ENCODE measurements around the gene SYNDIG1. TPM values are rescaled to one million over a fixed set of nuclear protein-coding genes. Genes with fewer than 3 reads are reported as not detected.

SYNDIG1 gene
- total RNA-seq, 1 experiment from 2014 or later = not detected

DNA sequence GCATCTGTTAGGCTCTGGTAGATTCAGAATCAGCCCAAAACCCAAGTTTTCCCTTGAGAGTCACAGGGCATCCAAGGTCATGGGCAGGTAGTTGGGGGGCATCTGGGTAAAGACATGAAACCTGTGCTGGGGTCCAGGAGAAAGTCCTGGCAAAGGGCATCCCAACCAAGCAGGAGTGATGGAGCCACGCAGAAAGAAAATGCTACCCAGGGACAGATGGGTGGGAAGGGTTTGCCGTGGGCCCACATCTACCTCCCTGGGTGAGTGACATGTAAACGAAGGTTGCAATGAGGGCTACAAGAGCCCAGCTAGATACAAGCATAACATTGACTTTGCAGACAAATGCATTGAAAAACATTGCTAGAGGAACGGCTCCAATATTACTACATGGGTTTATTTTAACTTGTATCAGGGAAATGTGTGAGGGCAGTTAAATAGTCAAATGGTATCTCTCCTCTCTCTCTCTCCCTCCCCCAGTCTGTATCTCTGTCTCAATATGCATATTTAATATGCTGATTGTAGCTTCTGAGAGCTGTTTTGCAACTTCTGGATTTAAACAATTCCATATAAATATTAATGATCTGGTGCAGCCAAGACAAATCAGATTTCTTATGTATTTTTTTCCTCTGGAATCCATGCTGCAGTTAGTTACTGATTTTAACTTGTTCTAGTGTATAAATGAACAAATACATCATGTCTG, 135.7 kb downstream of the SYNDIG1 start:
- DNase-seq (ENCODE audit: low read depth, low spot score) (no peak), ATAC-seq (no peak)
- intact Hi-C loops (cut with micrococcal nuclease; ENCODE audit: unreplicated experiment) = no loop called here
- Histone ChIP-seq H3K36me3 (ENCODE audit: control insufficient read depth, insufficient read depth, low read length) (no peaks in the 10 kb centered on the region), H3K27ac (ENCODE audit: low read length) (no peak overlapping the region), H3K27me3 (ENCODE audit: control insufficient read depth, insufficient read depth, low read length) (no peaks in the 10 kb centered on the region), H3K4me3 (ENCODE audit: low read depth in 2 of 2, low read length in 2 of 2) (no peak overlapping the region), H3K4me1 (ENCODE audit: control insufficient read depth, insufficient read depth, low read length) (no peaks in the 10 kb centered on the region), H3K9me3 (ENCODE audit: control insufficient read depth, insufficient read depth, low read depth, low read length) (no peaks in the 10 kb centered on the region)
- in situ Hi-C loops (cut with HindIII; ENCODE audit: low pct_unique_long_range_greater_than_20kb, low sequenced_read_pairs) = no loop called here
- BruUV-seq (replicated peaks) = no TSS peak
- CTCF ChIA-PET = no interaction called here
- POLR2A ChIA-PET = no interaction called here
- TF ChIP-seq, protein P1, sequence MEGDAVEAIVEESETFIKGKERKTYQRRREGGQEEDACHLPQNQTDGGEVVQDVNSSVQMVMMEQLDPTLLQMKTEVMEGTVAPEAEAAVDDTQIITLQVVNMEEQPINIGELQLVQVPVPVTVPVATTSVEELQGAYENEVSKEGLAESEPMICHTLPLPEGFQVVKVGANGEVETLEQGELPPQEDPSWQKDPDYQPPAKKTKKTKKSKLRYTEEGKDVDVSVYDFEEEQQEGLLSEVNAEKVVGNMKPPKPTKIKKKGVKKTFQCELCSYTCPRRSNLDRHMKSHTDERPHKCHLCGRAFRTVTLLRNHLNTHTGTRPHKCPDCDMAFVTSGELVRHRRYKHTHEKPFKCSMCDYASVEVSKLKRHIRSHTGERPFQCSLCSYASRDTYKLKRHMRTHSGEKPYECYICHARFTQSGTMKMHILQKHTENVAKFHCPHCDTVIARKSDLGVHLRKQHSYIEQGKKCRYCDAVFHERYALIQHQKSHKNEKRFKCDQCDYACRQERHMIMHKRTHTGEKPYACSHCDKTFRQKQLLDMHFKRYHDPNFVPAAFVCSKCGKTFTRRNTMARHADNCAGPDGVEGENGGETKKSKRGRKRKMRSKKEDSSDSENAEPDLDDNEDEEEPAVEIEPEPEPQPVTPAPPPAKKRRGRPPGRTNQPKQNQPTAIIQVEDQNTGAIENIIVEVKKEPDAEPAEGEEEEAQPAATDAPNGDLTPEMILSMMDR (IDR thresholded peaks at IDR 0.05) = no peak
- TF ChIP-seq, protein P2, sequence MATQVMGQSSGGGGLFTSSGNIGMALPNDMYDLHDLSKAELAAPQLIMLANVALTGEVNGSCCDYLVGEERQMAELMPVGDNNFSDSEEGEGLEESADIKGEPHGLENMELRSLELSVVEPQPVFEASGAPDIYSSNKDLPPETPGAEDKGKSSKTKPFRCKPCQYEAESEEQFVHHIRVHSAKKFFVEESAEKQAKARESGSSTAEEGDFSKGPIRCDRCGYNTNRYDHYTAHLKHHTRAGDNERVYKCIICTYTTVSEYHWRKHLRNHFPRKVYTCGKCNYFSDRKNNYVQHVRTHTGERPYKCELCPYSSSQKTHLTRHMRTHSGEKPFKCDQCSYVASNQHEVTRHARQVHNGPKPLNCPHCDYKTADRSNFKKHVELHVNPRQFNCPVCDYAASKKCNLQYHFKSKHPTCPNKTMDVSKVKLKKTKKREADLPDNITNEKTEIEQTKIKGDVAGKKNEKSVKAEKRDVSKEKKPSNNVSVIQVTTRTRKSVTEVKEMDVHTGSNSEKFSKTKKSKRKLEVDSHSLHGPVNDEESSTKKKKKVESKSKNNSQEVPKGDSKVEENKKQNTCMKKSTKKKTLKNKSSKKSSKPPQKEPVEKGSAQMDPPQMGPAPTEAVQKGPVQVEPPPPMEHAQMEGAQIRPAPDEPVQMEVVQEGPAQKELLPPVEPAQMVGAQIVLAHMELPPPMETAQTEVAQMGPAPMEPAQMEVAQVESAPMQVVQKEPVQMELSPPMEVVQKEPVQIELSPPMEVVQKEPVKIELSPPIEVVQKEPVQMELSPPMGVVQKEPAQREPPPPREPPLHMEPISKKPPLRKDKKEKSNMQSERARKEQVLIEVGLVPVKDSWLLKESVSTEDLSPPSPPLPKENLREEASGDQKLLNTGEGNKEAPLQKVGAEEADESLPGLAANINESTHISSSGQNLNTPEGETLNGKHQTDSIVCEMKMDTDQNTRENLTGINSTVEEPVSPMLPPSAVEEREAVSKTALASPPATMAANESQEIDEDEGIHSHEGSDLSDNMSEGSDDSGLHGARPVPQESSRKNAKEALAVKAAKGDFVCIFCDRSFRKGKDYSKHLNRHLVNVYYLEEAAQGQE (IDR thresholded peaks at IDR 0.05; ENCODE audit: insufficient read depth in 1 of 2, low read depth in 2 of 2, low read length in 1 of 2) = no peak
- no peak for TF ChIP-seq TCF7L2 (IDR thresholded peaks at IDR 0.05; ENCODE audit: low read depth, low read length)
- TF ChIP-seq POLR2AphosphoS5 (IDR thresholded peaks at IDR 0.05; ENCODE audit: low read depth, low read length) = no peak
- TF ChIP-seq SIN3A (IDR thresholded peaks at IDR 0.05; ENCODE audit: borderline replicate concordance, insufficient read depth, low read depth, low read length) = no peak

DNA sequence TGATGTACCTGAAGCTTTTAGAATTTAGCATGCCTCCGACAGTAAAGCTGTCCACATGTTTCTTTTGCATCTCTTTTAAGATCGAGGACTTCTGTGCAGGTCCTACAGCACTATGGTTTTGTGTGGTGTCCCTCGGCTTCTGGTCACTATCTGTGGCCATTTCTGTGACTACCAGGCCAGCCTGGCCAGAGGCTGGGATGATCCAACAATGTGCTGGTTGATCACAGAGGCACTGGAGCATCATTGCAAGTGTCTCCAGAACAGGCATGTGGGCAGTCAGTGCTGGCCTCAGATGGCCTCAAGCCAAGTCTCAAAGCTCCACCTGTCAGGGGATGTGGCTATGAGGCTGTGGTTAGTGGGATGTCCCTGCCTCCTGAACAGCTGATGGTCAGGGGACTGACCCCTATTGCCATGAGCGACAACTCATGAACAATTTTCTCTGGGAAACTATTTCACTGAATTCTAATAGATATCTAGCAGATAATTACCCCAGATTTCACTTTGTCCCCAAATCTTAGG, 136.6 kb downstream of the SYNDIG1 start:
- in situ Hi-C loops (cut with HindIII; ENCODE audit: low pct_unique_long_range_greater_than_20kb, low sequenced_read_pairs) = no loop called here
- CTCF ChIA-PET = no interaction called here
- H3K27me3 ChIP-seq (ENCODE audit: control insufficient read depth, insufficient read depth, low read length) = no peaks in the 10 kb centered on the region

More for the DNA sequence above, 136.6 kb downstream of the SYNDIG1 start:
- POLR2A ChIA-PET = no interaction called here
- intact Hi-C loops (cut with micrococcal nuclease; ENCODE audit: unreplicated experiment) = no loop called here
- H3K36me3 ChIP-seq (ENCODE audit: control insufficient read depth, insufficient read depth, low read length) = no peaks in the 10 kb centered on the region
- no TSS peak for BruUV-seq (replicated peaks)
- no peaks in the 10 kb centered on the region for H3K4me1 ChIP-seq (ENCODE audit: control insufficient read depth, insufficient read depth, low read length)
- H3K27ac ChIP-seq (ENCODE audit: low read length) = no peak overlapping the region
- DNase-seq (ENCODE audit: low read depth, low spot score) (no peak), ATAC-seq (no peak)
- no peaks in the 10 kb centered on the region for H3K9me3 ChIP-seq (ENCODE audit: control insufficient read depth, insufficient read depth, low read depth, low read length)
- no peak for TF ChIP-seq POLR2AphosphoS5 (IDR thresholded peaks at IDR 0.05; ENCODE audit: low read depth, low read length)
- TF ChIP-seq, protein P2 (IDR thresholded peaks at IDR 0.05; ENCODE audit: insufficient read depth in 1 of 2, low read depth in 2 of 2, low read length in 1 of 2) = no peak
- no peak for TF ChIP-seq TCF7L2 (IDR thresholded peaks at IDR 0.05; ENCODE audit: low read depth, low read length)
- no peak for TF ChIP-seq SIN3A (IDR thresholded peaks at IDR 0.05; ENCODE audit: borderline replicate concordance, insufficient read depth, low read depth, low read length)
- TF ChIP-seq, protein P1 (IDR thresholded peaks at IDR 0.05) = no peak
- no peak overlapping the region for H3K4me3 ChIP-seq (ENCODE audit: low read depth in 2 of 2, low read length in 2 of 2)

Data from Panc1 (cell line).